ENCODE data around the gene C17orf107. TPM values are rescaled to one million over a fixed set of nuclear protein-coding genes. Genes with fewer than 3 reads are reported as not detected.
A peak's percentile ranks its signal among the peaks of the same experiment; 100 is the strongest.

C17orf107 gene
- total and polyA plus RNA-seq, 2 of the 13 experiments (the other 11 are each of a cell fraction or from before 2014, with no cell fraction given), result 0.20 to 0.59 TPM

- TF ChIP-seq DMTF1 (CRISPR knock-in tag; IDR thresholded peaks at IDR 0.05) (no peak), PHF21A (CRISPR knock-in tag; IDR thresholded peaks at IDR 0.05) (no peak), ZNF619 (CRISPR knock-in tag; IDR thresholded peaks at IDR 0.05) (no peak), HNRNPK (IDR thresholded peaks at IDR 0.05; ENCODE audit: low read depth, low read length, poor library complexity, severe bottlenecking) (no peak), NFE2L2 (IDR thresholded peaks at IDR 0.05; ENCODE audit: low read length) (no peak), ZBTB39 (CRISPR knock-in tag; IDR thresholded peaks at IDR 0.05) (no peak), ZNF773 (CRISPR knock-in tag; IDR thresholded peaks at IDR 0.05; ENCODE audit: borderline replicate concordance) (no peak), UBTF (CRISPR knock-in tag; IDR thresholded peaks at IDR 0.05) (peak; percentile 42), AHDC1 (CRISPR knock-in tag; IDR thresholded peaks at IDR 0.05; ENCODE audit: borderline replicate concordance) (no peak), RBAK (CRISPR knock-in tag; IDR thresholded peaks at IDR 0.05) (no peak), ZNF552 (CRISPR knock-in tag; IDR thresholded peaks at IDR 0.05; ENCODE audit: borderline replicate concordance) (no peak), NONO (IDR thresholded peaks at IDR 0.05) (no peak), NONO (CRISPR knock-in tag; conservative IDR thresholded peaks at IDR 0.05) (peak; percentile 36; the same call in 1 of the 2 replicates)
- TF ChIP-seq, protein P1, sequence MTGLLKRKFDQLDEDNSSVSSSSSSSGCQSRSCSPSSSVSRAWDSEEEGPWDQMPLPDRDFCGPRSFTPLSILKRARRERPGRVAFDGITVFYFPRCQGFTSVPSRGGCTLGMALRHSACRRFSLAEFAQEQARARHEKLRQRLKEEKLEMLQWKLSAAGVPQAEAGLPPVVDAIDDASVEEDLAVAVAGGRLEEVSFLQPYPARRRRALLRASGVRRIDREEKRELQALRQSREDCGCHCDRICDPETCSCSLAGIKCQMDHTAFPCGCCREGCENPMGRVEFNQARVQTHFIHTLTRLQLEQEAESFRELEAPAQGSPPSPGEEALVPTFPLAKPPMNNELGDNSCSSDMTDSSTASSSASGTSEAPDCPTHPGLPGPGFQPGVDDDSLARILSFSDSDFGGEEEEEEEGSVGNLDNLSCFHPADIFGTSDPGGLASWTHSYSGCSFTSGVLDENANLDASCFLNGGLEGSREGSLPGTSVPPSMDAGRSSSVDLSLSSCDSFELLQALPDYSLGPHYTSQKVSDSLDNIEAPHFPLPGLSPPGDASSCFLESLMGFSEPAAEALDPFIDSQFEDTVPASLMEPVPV (CRISPR knock-in tag; IDR thresholded peaks at IDR 0.05), result no peak
Observed at GRCh38 chr17:4934173-4934979, 35.0 kb downstream of the C17orf107 start (continued).

Data from HepG2 (cell line).